Neuronal stem cell (in vitro differentiated cells): Measurements from ENCODE around the gene PTPRH. TPM values are rescaled to one million over a fixed set of nuclear protein-coding genes. Genes with fewer than 3 reads are reported as not detected.

Experiments used
- small RNA-seq: library from polyadenylated mRNA; stranded (forward); fragments of <200 nt; extraction: miRNeasy Mini kit (QIAGEN cat#:217004); gene quantifications from one replicate; pipeline ENCODE3, GENCODE V24; 2013; ENCODE audit not compliant: insufficient read depth

Gene PTPRH

Small RNAs within 50 kb of the gene (small RNA-seq; reads per million reads assigned to genes)
- gene MIR6802 (not detected), gene MIR6803 (not detected), gene MIR6804 (1.2 reads per million), gene RF01210 (not detected)
